Measurements from ENCODE around the gene GAS2. TPM values are rescaled to one million over a fixed set of nuclear protein-coding genes. Genes with fewer than 3 reads are reported as not detected.

GAS2 gene
- total RNA-seq: 0.77 and 1.2 TPM in 2 replicates
- polyA plus RNA-seq: 0.27 and 0.36 TPM in 2 replicates
- polyA plus RNA-seq (2012): 0.24 and 0.59 TPM in 2 replicates
- not detected in 2 replicates for polyA minus RNA-seq (ENCODE audit: low replicate concordance)

- no peak within 1 kb of the TSS for H2AFZ ChIP-seq (ENCODE audit: low read length)
These were observed at the start of gene GAS2 for GRCh38 chr11:22666325-22666687. Gene GAS2, plus strand, starts transcription at chr11:22666611. Its CDS starts 8,259 bp downstream, at chr11:22674870.

GRCh38 chr11:22617868-22618267 is 48.5 kb upstream of the GAS2 start:
- Histone ChIP-seq H3K27me3 (ENCODE audit: control insufficient read depth, insufficient read depth, low read length) (no peaks in the 10 kb centered on the region), H3K4me1 (ENCODE audit: control insufficient read depth, extremely low read depth, insufficient read depth, low read length) (no peaks in the 10 kb centered on the region), H4K20me1 (ENCODE audit: control insufficient read depth, extremely low read depth, insufficient read depth, low read length) (no peaks in the 10 kb centered on the region), H3K4me2 (ENCODE audit: extremely low read depth, insufficient read depth, low read length) (no peak overlapping the region), H3K79me2 (ENCODE audit: control insufficient read depth, insufficient read depth, low read length) (no peaks in the 10 kb centered on the region), H3K9me3 (ENCODE audit: control insufficient read depth, insufficient read depth, low read depth, low read length) (no peaks in the 10 kb centered on the region), H2AFZ (ENCODE audit: low read length) (no peak overlapping the region), H3K36me3 (ENCODE audit: control insufficient read depth, insufficient read depth, low read length) (no peaks in the 10 kb centered on the region), H3K27ac (ENCODE audit: insufficient read depth, low read length) (no peak overlapping the region), H3K9ac (ENCODE audit: insufficient read depth, low read length) (no peak overlapping the region), H3K4me3 (replicated peaks in 1 of 4; ENCODE audit: control extremely low read depth in 1 of 4, insufficient read depth in 1 of 4, low read depth in 3 of 4, low read length in 4 of 4) (no peak overlapping the region)
- no peak for TF ChIP-seq CTCF (conservative IDR thresholded peaks at IDR 0.05 in 1 of 2, IDR thresholded peaks at IDR 0.05 in 1 of 2; ENCODE audit: low read depth in 1 of 2, low read length in 2 of 2)
- no peak for TF ChIP-seq EZH2 (IDR thresholded peaks at IDR 0.05; ENCODE audit: low read length, missing control alignments)
- no peak for DNase-seq (ENCODE audit: low read depth in 2 of 2)

More at GRCh38 chr11:22666325-22666687, at the start of gene GAS2:
- Histone ChIP-seq H3K4me3 (replicated peaks in 1 of 4; ENCODE audit: control extremely low read depth in 1 of 4, insufficient read depth in 1 of 4, low read depth in 3 of 4, low read length in 4 of 4) (peak within 1 kb of the TSS; percentile 15 to 72 (median 32)), H3K79me2 (ENCODE audit: control insufficient read depth, insufficient read depth, low read length) (no peaks in the 10 kb centered on the region), H4K20me1 (ENCODE audit: control insufficient read depth, extremely low read depth, insufficient read depth, low read length) (no peaks in the 10 kb centered on the region), H3K36me3 (ENCODE audit: control insufficient read depth, insufficient read depth, low read length) (no peaks in the 10 kb centered on the region), H3K4me1 (ENCODE audit: control insufficient read depth, extremely low read depth, insufficient read depth, low read length) (no peaks in the 10 kb centered on the region), H3K9me3 (ENCODE audit: control insufficient read depth, insufficient read depth, low read depth, low read length) (no peaks in the 10 kb centered on the region), H3K4me2 (ENCODE audit: extremely low read depth, insufficient read depth, low read length) (peak within 1 kb of the TSS; percentile 32), H3K9ac (ENCODE audit: insufficient read depth, low read length) (no peak within 1 kb of the TSS), H3K27me3 (ENCODE audit: control insufficient read depth, insufficient read depth, low read length) (peaks cover 5% of the 10 kb centered on the region), H3K27ac (ENCODE audit: insufficient read depth, low read length) (no peak within 1 kb of the TSS)
- peak in 1 of 2 donors; percentile 39 for DNase-seq (ENCODE audit: low read depth in 2 of 2)
- TF ChIP-seq CTCF (conservative IDR thresholded peaks at IDR 0.05 in 1 of 2, IDR thresholded peaks at IDR 0.05 in 1 of 2; ENCODE audit: low read depth in 1 of 2, low read length in 2 of 2) (no peak), EZH2 (IDR thresholded peaks at IDR 0.05; ENCODE audit: low read length, missing control alignments) (no peak)

- no peak for TF ChIP-seq EZH2 (IDR thresholded peaks at IDR 0.05; ENCODE audit: low read length, missing control alignments)
- peak; percentile 40 to 43 for TF ChIP-seq CTCF (conservative IDR thresholded peaks at IDR 0.05 in 1 of 2, IDR thresholded peaks at IDR 0.05 in 1 of 2; ENCODE audit: low read depth in 1 of 2, low read length in 2 of 2)
- Histone ChIP-seq H3K9ac (ENCODE audit: insufficient read depth, low read length) (peak overlapping the region; percentile 94), H3K9me3 (ENCODE audit: control insufficient read depth, insufficient read depth, low read depth, low read length) (no peaks in the 10 kb centered on the region), H3K27ac (ENCODE audit: insufficient read depth, low read length) (peak overlapping the region; percentile 94), H3K4me2 (ENCODE audit: extremely low read depth, insufficient read depth, low read length) (peak overlapping the region; percentile 93), H3K79me2 (ENCODE audit: control insufficient read depth, insufficient read depth, low read length) (peaks cover 6% of the 10 kb centered on the region), H3K4me1 (ENCODE audit: control insufficient read depth, extremely low read depth, insufficient read depth, low read length) (peaks cover 2% of the 10 kb centered on the region), H3K4me3 (replicated peaks in 1 of 4; ENCODE audit: control extremely low read depth in 1 of 4, insufficient read depth in 1 of 4, low read depth in 3 of 4, low read length in 4 of 4) (peak overlapping the region; percentile 85 to 97 (median 92)), H2AFZ (ENCODE audit: low read length) (peak overlapping the region; percentile 100), H4K20me1 (ENCODE audit: control insufficient read depth, extremely low read depth, insufficient read depth, low read length) (no peaks in the 10 kb centered on the region), H3K36me3 (ENCODE audit: control insufficient read depth, insufficient read depth, low read length) (no peaks in the 10 kb centered on the region), H3K27me3 (ENCODE audit: control insufficient read depth, insufficient read depth, low read length) (no peaks in the 10 kb centered on the region)
- peak; percentile 63 to 70 for DNase-seq (ENCODE audit: low read depth in 2 of 2)
These were observed 41.5 kb upstream of the GAS2 start for GRCh38 chr11:22624742-22625447.

Measured in fibroblast of lung (primary cell).